ENCODE data around the gene MAP3K19.
"Not testable (repeated sequence)": the region's sequence is repeated elsewhere in the genome, so short reads cannot be mapped to it uniquely, and the experiment has no call there.

MAP3K19 gene

DNA sequence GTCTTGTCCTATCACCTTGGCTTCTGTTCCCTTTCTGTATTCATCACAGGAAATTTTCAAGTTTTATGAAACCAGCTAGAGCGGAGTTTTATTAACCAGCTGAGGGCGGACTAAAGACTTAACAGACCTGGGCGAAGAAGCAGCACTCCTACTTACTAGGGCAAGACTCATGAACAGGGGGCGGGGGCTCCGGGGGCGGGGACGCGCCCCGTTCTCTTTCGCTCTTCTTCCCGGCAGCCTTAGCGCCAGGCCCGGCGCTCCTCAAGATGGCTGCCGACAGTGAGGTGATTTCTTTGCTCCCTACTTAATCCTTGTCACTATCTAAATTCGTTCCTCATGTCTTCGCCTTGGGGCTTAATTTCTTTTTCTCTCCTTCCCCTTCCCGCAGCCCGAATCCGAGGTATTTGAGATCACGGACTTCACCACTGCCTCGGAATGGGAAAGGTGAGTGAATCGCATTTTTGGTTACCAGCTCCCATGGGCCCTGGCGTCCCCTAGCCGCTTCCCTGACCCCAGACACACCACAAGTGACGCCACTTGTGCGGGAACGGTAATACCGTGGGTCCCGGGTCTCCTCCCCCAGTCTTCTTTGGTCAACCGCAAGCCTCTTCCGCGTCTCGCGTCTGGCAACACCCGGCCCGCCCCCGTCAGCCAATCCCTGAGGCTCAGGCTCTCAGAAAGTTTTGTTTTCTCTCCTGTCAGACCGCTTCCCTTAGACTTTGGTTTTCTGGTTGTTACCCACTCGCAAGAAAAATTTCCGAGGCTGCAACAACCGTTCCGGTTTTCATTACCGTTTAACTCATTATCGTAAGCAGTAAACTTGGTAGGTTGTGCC lies 5.0 kb upstream of the MAP3K19 start, which contains the start of gene RAB3GAP1:
TSS of gene RAB3GAP1 (plus strand) at position 251 of the 835 bp plus-strand sequence. CDS start at position 267, 16 bp downstream.
- peak; percentile 83 for DNase-seq (ENCODE audit: low read depth)

DNA sequence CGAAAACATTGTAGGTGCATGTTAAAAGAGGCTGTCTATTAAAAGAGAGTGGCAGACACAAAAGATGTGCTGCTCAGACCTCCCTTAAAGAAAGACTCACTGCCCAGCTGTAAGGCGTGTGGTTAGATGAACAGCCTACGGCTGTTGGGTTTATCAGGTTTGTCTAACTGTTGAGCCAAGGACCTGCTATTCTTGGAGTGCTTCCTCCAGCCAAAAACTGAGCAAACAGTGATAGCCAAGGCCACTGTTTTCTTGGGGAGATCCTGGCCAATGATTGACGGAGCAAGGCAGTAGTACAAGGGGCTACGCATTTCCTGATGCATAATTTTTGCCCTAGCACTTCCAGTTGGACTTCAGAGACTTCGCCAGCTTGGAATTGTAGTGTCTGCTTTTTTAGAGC lies 3.4 kb upstream of the MAP3K19 start:
- DNase-seq (ENCODE audit: low read depth) = no peak

DNA sequence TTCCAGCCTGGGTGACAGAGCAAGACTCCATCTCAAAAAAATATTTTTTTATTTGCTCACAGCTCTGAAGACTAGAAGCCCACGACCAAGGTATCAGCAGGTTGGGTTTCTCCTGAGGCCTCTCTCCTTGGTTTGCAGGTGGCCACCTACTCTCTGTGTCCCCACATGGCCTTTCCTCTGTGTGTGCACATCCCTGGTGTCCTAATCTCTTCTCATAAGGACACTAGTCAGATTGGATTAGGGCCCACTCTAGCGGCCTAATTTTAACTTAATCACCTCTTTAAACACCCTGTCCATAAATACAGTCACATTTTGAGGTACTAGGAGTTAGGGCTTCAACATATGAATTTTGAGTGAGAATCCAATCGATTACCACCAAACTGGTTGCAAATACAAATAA lies 2.9 kb upstream of the MAP3K19 start:
- DNase-seq (ENCODE audit: low read depth) = no peak

DNA sequence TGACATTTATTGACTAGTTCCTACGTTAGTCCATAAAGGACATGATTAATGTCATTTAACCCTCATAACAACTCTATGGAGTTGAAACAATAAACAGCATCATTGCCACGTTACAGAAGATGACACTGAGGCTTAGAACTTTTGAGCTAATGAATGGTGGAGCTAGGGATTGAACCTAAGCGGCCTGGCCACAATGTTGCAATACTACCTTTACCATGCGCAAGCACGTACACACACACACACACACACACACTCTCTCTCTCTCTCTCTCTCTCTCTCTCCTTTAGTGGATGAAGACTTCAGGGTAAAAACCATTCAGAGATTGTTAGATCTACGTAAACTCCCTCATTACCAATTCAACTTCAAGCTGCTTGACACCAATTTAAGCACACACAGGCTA lies 875 bp upstream of the MAP3K19 start:
- DNase-seq (ENCODE audit: low read depth) = no peak

DNA sequence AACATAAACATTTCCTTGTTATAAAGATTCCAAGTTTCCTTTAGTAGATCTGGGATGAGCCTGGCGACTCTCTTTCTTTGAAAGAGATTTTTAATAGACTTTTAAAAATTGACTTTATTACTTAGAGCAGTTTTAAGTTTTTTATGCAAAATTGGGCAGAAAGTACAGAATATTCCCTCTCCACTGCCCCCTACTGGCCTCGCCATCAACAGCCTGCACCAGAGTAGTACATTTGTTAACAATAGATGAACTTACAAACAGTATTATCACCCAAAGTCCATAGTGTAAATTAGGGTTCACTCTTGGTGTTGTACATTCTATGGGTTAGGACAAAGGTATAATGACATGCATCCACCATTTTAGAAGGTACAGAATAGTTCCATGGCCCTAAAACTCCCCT lies 3.9 kb downstream of the MAP3K19 start:
- DNase-seq (ENCODE audit: low read depth) = no peak

DNA sequence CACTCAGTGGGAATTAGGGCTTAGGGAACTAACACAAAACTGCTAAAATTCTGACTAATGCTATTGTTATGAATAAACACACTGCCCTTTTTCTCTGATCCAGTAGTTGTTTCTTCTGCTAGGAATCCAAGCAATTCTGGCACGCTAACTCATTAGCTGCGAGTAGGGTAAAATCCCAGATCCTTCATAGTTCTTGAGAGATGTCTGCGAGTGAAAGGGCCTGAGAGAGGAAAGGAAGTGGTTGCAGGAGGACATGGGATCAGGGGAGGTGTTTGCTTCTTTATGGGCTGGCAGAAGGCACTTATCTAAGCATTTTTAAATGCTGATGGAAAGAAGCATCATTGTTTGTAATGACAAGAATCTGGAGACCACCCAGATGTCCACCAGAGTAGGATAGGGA lies 9.4 kb downstream of the MAP3K19 start:
- DNase-seq (ENCODE audit: low read depth) = no peak

DNA sequence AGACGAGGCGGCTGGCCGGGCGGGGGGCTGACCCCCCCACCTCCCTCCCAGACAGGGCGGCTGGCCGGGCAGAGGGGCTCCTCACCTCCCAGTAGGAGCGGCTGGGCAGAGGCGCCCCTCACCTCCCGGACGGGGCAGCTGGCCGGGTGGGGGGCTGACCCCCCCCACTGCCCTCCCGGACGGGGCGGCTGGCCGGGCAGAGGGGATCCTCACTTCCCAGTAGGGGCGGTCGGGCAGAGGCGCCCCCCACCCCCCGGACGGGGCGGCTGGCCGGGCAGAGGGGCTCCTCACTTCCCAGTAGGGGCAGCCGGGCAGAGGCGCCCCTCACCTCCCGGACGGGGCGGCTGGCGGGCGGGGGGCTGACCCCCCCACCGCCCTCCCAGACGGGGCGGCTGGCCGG lies 14.0 kb downstream of the MAP3K19 start:
- not testable (repeated sequence) for DNase-seq (ENCODE audit: low read depth)

DNA sequence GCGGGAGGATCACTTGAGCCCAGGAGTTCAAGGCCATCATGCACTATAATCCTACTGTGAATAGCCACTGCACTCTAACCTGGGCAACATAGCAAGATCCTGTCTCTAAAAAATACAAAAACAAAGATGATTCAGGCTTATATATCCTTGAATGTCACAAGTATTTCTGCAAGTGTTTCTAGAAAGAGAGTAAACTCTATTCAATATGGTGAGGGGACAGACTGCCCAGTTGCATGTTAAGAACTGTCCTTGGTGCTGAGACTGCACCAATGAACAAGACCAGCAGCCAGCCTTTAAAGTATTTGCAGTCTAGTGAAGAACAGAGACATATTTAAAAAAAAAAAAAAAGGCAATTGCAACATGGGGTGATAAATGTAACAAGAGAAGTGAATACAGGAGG lies 16.4 kb downstream of the MAP3K19 start:
- no peak for DNase-seq (ENCODE audit: low read depth)

DNA sequence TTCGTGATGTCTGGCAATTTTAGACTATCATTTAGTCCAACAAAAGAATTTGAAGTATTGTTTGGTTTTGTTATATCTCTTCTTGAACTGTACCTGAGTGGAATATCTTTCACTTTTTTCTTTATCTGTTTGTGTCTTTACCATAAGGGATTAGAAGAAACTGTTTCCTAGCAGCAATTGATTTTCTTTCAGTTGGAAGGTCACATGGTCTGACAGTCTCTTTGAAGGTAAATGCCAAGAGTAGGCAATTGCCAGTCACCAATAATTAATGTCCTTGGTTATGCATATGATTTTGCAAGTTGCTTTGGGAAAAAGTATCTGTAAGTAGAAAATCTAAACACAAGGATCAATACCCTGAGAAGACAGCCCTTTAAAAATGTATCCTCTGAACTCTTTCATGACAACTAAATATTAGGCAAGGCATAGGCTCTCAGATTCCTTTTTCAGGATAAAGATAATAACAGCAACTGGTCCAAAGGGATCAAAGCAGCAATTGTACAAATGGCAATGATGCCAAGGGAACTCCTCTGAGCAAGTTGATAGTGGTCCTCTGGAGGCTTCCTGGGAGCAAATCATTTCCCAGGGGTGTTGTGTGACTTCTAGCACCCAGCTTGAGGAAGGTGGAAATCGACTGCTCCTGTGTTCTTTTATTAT lies 17.6 kb downstream of the MAP3K19 start:
- DNase-seq (ENCODE audit: low read depth) = no peak

DNA sequence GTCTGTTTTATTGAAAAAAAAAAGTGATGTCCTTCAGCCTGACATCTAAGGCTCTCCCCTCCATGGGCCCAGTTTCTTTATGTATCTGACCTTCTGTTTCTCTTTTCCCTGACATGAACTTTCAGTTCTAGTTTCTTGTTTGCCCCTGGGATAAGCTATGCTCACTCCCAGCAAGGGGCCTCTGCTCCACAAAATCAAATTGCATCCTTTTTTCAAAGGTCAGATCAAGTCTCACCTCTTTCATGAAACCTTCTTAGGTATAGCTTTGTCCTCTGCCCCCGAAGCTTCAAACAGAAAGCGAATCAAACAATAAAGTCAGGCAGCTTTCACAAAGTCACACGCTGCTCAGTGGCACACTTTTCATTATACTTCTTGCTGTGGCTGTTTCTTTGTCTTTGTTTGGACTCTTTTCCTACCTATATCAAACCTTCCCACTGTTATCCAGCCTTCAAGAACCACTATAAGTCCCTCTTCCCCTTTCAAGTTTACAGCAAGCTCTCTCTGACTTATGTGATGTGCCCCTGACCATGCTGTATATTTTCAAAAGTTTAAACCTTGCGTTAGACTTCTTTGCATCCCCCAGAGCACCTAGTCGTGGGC lies 23.3 kb downstream of the MAP3K19 start:
- no peak for DNase-seq (ENCODE audit: low read depth)

DNA sequence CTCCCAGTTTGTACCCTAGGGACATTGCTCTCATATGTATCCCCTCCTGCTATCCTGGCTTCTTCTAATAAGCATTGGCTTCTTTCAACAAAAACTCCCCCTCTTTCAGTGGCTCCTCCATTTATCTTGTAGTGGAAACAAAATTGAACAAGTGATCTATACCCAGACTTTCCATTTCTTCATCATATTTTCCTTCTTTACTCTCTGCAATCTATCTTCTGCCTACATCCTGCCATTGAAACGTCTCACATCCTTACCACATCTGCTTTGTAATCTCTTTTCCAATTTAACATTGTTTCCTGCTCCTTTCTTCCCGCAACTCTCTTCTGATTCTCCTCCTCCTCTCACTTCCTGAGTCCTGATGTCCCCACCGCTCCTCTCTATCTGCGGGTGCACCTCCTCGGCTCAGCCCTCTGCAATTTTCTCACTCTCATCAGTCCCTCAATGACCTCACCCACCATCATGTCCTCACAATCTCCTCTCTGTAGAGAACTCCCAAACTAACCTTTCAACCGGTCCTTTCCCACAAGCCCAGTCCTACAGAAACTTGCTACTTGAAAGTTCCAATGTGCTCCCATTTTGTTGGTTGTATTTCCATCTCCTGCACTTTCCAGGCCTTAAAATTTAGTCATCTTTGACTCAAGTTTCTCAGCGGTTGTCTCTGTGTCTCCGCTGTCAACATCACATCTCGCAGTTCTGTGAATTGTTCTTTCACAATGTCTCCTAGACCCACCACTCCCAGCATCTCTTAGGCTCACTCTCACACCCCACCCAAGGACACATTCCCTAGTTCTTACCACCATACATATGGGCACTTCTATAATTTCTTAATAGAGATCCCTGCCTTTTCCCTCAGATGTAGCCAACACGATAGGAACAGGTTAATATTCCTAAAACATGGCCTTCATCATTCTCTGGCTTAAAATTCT lies 24.0 kb downstream of the MAP3K19 start:
- no peak for DNase-seq (ENCODE audit: low read depth)

DNA sequence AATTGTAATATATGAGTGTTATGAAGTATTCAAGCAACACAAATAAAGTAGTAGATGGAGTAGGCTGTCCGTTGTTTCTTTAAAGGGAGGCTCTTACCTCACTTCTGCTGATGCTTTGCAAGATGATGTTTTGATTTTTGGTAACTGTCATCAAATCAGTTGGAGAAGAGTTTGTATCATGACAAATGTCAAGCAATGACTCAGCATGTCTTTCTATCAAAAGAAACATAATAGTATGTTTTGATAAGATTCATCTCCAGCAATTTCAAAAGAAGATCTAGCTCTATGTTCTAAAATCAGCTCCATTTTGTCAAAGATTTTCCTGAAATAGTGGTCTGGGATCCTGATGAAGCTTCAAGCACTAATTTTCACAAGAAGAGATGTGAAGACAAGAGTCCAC lies 25.6 kb downstream of the MAP3K19 start:
- DNase-seq (ENCODE audit: low read depth) = no peak

DNA sequence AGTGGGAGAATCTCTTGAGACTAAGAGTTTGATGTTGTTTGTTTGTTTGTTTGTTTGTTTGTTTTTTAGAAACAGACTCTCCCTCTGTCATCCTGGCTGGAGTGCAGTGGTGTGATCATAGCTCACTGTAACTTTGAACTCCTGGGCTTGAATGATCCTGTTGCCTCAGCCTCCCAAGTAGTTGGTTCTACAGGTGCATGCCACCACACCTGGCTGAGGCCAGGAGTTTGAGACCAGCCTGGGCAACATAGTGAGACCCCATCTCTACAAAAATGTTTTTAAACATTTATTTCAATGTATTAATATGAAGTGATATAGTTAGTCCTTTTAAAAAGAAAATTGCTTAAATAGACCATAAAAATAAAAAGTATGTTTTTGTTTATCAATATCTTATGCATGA lies 35.6 kb downstream of the MAP3K19 start:
- no peak for DNase-seq (ENCODE audit: low read depth)

DNA sequence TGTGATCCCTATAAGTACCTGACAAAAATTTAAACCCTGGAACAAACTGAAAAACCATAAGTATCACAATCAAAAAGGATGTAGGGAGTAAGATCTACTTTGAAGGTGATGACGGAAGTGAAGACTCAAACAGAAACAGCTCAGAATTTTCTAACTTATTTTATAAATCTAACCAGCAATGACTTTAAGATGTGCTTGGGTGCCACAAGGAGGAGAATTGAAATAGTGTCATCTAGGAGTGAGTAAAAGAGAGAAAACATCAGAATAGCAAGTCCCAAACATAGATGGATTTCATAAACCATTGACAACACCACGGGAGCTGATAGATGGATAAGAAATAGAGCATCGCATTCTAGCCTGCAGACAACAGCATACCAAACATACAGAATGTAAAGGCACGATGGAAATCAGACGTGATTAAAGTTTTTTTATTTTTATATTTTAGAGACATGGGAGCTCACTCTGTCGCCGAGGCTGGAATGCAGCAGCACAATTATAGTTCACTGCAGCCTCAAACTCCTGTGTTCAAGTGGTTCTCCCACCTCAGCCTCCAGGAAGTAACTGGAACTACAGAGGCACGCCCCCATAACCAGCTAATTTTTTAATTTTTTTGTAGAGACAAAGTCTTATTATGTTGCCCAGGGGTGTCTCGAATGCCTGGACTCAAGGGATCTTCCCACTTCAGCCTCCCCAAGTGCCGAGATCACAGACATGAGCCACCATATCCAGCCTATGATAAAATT lies 36.9 kb downstream of the MAP3K19 start:
- DNase-seq (ENCODE audit: low read depth) = no peak

DNA sequence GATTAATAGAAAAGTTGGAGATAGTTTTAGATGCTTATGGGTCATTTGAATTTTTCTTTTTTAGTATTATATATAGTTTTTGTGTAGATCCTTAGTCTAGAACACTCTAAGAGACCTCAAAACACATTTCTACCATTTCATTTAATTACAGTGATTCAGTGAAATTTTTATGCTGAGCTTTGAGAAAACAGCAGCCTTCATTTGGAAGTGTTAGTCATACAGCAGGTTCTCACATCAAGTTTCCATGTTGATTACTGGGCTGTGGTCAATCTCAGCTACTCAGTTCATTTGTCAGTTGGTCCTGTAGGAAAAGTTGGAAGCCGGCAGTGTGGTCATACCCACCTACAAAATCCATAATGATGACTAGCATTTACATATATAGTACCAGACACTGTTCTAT lies 37.9 kb downstream of the MAP3K19 start:
- no peak for DNase-seq (ENCODE audit: low read depth)

DNA sequence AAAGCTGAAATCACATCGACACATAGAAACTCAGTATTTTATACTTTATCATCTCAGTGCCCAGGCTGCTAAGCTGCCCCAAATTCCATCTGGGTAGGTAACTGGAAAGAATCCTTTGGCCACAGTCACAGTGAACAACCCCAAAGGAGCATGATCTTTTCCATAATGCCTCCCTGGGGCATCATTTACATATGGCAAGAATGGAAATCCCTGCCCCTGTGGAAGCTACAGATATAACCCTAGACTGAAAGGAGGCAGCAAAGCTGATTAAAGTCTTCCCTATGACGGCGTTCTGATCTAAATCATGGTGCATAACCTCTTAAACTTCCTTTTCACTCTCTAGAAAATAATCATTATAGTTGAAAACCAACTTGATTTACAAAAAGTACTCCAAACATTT lies 41.5 kb downstream of the MAP3K19 start:
- DNase-seq (ENCODE audit: low read depth) = no peak

DNA sequence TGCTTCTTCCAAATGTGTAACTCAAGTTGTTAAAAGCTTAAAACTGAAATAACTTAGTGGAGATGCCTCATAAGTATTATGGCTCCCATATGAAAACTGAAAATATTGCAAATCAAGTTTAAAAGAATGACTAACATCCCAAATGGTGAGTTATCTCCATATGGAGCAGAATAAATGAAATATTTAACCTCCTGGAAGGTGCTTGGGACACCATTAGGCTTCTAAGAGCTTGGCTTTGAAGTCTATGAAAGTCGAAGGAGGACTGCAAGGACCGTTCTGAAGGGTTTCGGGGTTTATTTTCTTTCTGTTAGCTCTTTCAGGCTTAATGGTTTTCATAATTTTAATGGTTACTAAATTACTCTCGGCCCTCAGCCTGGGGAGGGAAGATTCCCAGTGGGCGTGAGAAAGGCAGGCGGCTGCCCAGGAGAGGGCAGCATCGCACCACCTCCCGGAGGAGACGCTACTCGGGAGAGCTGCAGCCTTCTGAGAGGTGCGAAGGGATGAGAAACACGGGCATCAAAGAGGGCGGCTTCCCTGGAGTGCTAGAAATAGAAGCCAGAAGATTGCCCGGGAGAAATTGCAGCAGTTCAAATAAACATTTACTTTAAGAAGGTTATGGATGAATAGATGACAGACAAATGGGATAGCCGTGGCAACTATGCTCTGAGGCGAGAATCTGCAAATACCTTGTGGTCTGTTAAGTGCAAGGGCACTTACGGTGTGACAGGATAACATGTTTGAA lies 43.1 kb downstream of the MAP3K19 start:
- DNase-seq (ENCODE audit: low read depth) = peak; percentile 45

DNA sequence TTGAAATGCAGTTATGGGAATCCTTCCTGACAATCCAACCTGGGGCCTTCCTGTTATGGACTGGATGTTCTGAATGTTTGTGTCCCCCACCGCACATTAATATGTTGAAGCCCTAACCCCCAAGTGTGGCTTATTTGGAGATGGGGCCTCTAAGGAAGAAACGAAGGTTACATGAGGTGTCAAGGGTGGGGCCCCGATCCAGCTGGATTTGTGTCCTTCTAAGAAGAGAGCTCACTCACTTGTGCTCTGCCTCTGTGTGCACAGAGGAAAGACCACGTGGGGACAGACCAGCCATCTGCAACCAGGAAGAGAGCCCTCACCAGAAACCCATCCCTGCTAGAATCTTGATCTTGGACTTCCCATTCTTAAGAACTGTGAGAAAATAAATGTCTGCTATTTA lies 44.4 kb downstream of the MAP3K19 start:
- DNase-seq (ENCODE audit: low read depth) = no peak

DNA sequence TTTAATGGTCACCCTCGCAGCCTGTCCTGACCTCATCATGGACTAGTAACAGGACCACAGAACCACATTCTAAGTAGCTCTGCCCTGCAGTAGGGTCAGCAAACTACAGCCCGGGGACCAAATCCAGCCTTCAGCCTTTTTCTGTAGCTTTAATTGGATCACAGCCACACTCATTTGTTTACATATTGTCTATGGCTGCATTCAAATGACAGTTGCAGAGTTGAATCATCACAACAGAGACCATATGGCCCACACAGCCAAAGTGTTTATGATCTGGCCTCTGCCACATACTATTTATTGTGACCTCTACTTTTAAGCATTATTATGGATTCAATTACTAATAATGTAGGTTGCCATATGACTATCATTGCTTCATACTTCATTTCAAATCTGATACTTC lies 47.7 kb downstream of the MAP3K19 start:
- no peak for DNase-seq (ENCODE audit: low read depth)

DNA sequence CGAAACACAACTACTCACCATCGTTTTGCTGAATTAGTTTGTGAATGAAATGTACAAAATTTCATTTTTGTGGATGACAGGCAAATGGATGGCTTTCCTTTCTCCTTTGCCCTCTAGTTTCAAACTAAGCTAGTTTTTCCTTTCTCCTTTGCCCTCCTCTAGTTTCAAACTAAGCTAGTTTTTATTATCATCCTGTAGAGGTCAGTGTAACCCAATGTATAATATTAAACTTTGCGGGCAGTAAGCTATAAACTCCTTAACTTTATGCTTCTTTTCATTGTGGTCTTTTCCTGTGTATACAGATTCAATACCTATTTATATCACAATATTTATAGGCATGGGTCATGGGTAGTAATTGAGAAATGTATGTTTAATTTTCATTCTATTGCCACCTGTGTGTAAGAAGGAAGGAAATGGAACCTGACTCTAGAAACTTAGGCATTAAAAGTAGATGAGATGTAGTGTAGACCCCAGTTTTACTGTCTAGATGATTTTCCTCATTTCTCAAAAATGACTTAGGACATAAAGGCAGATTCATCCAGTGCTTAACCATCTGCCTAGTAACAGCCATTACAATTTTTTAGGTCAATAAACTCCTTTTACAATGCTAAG lies 58.1 kb downstream of the MAP3K19 start:
- DNase-seq (ENCODE audit: low read depth) = no peak

Measured in stimulated activated CD8-positive, alpha-beta memory T cell treated with anti-CD3 and anti-CD28 coated beads, Interleukin-12 subunit alpha, Interleukin-12 subunit beta, amount 100 ng/mL, for 4 hours (primary cell).